ENCODE data around the gene ZNF433. TPM values are rescaled to one million over a fixed set of nuclear protein-coding genes. Genes with fewer than 3 reads are reported as not detected.

The ZNF433 gene
- total RNA-seq, 2 experiments from 2014 or later = 2.6 to 2.8 TPM

- Histone ChIP-seq H3K9me3 (ENCODE audit: control insufficient read depth in 1 of 2, insufficient read depth in 1 of 2, low read length in 2 of 2) (peaks cover under 1 to 39% of the 10 kb centered on the region in 2 experiments), H3K36me3 (ENCODE audit: insufficient read depth, low read length) (peaks cover 2% of the 10 kb centered on the region), H3K27me3 (ENCODE audit: control insufficient read depth in 1 of 2, insufficient read depth in 2 of 2, low read length in 2 of 2) (peaks cover 0 to 13% of the 10 kb centered on the region in 2 experiments), H3K27ac (ENCODE audit: low read depth in 1 of 2, low read length in 2 of 2) (no peak overlapping the region), H3K4me1 (ENCODE audit: insufficient read depth, low read length) (peaks cover 20% of the 10 kb centered on the region), H3K4me3 (ENCODE audit: low read length) (no peak overlapping the region)
- H3K27ac Mint-ChIP-seq = peak overlapping the region; percentile 53
- peak overlapping the region; percentile 84 for H3K4me3 Mint-ChIP-seq
- intact Hi-C loops (cut with DNase I, micrococcal nuclease) = no loop called here
- H3K4me1 Mint-ChIP-seq (ENCODE audit: low read depth) = peaks cover 22% of the 10 kb centered on the region
- ChIA-PET CTCF (no interaction called here), POLR2A (interaction anchor here (1.0 to 2.4 kb wide), 2 partner anchors 46 to 110 kb away, joined by 3 to 7 read pairs; no protein-coding TSS in a partner anchor)
- DNase-seq = no peak
- peaks cover 44% of the 10 kb centered on the region for H3K36me3 Mint-ChIP-seq (ENCODE audit: low read depth)
- H3K9me3 Mint-ChIP-seq = peaks cover 2% of the 10 kb centered on the region
- no peak for TF ChIP-seq CTCF (IDR thresholded peaks at IDR 0.05)
- no peaks in the 10 kb centered on the region for H3K27me3 Mint-ChIP-seq
- ATAC-seq (ENCODE audit: poor library complexity) = no peak
These were observed 1.3 kb downstream of the ZNF433 start for GRCh38 chr19:12034198-12034597.

GRCh38 chr19:12015753-12016116 is 19.7 kb downstream of the ZNF433 start:
- Histone ChIP-seq H3K4me1 (ENCODE audit: insufficient read depth, low read length) (no peaks in the 10 kb centered on the region), H3K36me3 (ENCODE audit: insufficient read depth, low read length) (peaks cover 33% of the 10 kb centered on the region), H3K27me3 (ENCODE audit: control insufficient read depth in 1 of 2, insufficient read depth in 2 of 2, low read length in 2 of 2) (no peaks in the 10 kb centered on the region), H3K27ac (ENCODE audit: low read depth in 1 of 2, low read length in 2 of 2) (no peak overlapping the region), H3K4me3 (ENCODE audit: low read length) (no peak overlapping the region), H3K9me3 (ENCODE audit: control insufficient read depth in 1 of 2, insufficient read depth in 1 of 2, low read length in 2 of 2) (peaks cover 60 to 89% of the 10 kb centered on the region in 2 experiments)
- Mint-ChIP-seq H3K27ac (no peak overlapping the region), H3K4me3 (no peak overlapping the region), H3K4me1 (ENCODE audit: low read depth) (no peaks in the 10 kb centered on the region), H3K27me3 (no peaks in the 10 kb centered on the region), H3K9me3 (peaks cover 19% of the 10 kb centered on the region), H3K36me3 (ENCODE audit: low read depth) (peaks cover 88% of the 10 kb centered on the region)
- ATAC-seq (ENCODE audit: poor library complexity) = no peak
- intact Hi-C loops (cut with DNase I, micrococcal nuclease) = no loop called here
- ChIA-PET POLR2A (no interaction called here), CTCF (no interaction called here)
- no peak for TF ChIP-seq CTCF (IDR thresholded peaks at IDR 0.05)
- no peak for DNase-seq

GRCh38 chr19:12015015-12015752 is 20.3 kb downstream of the ZNF433 start:
- no peak for DNase-seq
- peaks cover 89% of the 10 kb centered on the region for H3K36me3 Mint-ChIP-seq (ENCODE audit: low read depth)
- no peak overlapping the region for H3K27ac Mint-ChIP-seq
- no peak overlapping the region for H3K4me3 ChIP-seq (ENCODE audit: low read length)
- intact Hi-C loops (cut with DNase I, micrococcal nuclease) = no loop called here
- CTCF ChIA-PET = no interaction called here
- H3K4me3 Mint-ChIP-seq = no peak overlapping the region
- POLR2A ChIA-PET = no interaction called here
- H3K9me3 Mint-ChIP-seq = peaks cover 19% of the 10 kb centered on the region
- TF ChIP-seq CTCF (IDR thresholded peaks at IDR 0.05) = no peak
- H3K27me3 ChIP-seq (ENCODE audit: control insufficient read depth in 1 of 2, insufficient read depth in 2 of 2, low read length in 2 of 2) = no peaks in the 10 kb centered on the region
- ATAC-seq (ENCODE audit: poor library complexity) = no peak
- H3K27me3 Mint-ChIP-seq = no peaks in the 10 kb centered on the region
- H3K9me3 ChIP-seq (ENCODE audit: control insufficient read depth in 1 of 2, insufficient read depth in 1 of 2, low read length in 2 of 2) = peaks cover 61 to 85% of the 10 kb centered on the region in 2 experiments
- no peaks in the 10 kb centered on the region for H3K4me1 ChIP-seq (ENCODE audit: insufficient read depth, low read length)
- peaks cover 33% of the 10 kb centered on the region for H3K36me3 ChIP-seq (ENCODE audit: insufficient read depth, low read length)
- no peak overlapping the region for H3K27ac ChIP-seq (ENCODE audit: low read depth in 1 of 2, low read length in 2 of 2)
- H3K4me1 Mint-ChIP-seq (ENCODE audit: low read depth) = no peaks in the 10 kb centered on the region
